NCI-H774 (cell line): ENCODE results near the gene TMEM144.

ENCODE experiments used
- DNase-seq: peaks from one replicate; lab custom pipeline; 2025; lab: John Stamatoyannopoulos, UW

Gene TMEM144

DNA sequence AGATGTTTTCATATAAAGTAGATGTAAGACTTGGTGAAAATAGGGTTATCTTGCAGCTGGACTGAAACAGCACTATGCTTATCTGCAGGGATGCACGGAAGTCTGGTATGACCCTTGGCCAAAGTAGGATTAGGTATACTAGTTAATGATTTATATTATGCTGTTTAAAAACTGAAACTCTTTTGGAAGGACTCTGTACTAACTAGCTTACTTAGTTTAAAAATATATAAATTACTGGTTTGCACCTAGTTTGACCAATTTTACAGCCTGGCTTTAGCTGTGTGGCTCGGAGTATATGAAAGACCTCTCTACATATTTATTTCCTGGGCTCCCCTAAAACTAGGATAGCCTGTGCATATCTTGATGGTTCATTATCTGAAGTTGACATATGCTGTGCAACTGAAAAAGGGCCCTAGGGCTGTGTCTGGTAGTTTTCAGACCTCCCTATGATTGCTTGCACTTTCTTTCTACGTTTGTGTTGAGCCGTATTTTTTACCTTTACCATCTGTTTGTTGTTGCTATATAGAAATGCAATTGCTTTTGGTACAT is 89.2 kb downstream of the TMEM144 start:
- DNase-seq: no peak

DNA sequence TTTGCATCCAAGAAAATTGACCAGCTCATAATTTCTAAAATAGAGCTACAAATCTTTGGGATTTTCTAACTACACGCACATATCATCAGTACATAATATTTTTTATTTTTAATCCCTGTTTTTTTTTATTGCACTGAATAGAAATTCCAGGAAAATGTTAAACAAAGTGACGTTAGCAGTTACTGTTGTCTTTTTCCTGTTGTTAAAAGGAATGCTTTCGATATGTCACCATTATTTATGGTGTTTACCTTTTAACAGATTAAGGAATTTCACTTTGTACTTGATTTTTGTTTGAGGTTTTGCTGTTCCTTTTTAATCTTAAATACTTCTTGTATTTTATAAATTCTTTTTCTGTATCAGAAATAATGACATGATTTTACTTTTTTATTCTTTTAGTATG is 89.7 kb downstream of the TMEM144 start:
- no peak for DNase-seq

- DNase-seq: no peak
Measured at GRCh38 chr4:158302076-158302866, 92.0 kb downstream of the TMEM144 start.

DNA sequence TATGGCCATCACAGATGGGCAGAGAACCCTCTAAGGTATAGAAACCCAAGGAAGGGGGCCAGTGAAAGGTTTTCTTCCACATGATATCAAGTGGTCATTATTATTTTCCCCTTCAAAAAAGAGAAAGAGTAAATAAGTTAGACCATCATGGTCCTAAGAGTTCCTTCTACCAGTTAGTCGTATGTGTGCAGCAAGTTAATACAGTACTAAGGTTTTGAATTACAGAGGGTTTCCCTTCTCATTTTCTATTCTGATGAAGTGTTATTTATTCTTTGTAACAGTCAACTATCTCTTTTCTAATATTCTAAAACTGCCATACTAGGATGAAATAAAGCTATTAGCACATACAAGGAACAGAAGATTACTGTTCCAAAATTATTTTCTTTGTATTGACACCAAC is 94.4 kb downstream of the TMEM144 start:
- no peak for DNase-seq
